GM21381 (cell line): ENCODE measurements around the gene ANG.
A peak's percentile ranks its signal among the peaks of the same experiment; 100 is the strongest.
"Not testable (repeated sequence)": the region's sequence is repeated elsewhere in the genome, so short reads cannot be mapped to it uniquely, and the experiment has no call there.

Experiments used
- ATAC-seq: cut with Tn5 transposase; IDR thresholded peaks from one replicate; pipeline ENCODE4 v1.9.1; 2021; ENCODE audit warnings: mild to moderate bottlenecking, moderate library complexity; ENCODE audit not compliant: unreplicated experiment

ANG gene

DNA sequence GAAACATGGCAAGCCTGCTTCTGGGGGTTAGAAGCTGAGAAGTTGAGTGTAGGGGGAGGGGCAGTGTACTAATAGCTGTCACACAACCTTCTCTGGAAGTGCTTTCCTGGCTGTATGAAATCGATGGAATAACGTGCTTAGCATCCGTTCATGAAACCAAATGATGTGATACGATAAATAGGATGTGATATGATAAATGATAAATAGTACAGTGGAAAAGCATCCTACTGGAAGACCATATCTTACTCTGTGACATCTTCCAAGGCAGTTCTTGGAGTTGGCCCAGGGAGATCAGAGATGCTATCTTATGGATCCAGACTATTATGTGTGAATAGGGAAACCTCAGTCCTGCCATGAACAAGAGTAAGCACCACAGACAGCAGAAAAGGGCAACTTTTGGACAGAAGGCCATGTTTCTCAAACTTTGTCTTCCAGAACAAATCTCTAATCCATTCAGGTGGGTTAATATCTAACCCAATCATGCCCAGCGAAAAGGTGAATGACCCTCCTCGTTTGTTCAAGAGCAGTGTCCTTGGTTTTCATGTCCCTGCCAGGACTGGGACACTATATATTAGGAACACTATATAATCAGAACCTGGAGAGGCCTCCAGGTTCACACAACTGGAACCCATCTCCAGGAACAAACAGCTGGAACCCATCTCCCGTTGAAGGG, at the start of gene ANG:
TSS of gene ANG (plus strand) at position 598 of the 673 bp plus-strand sequence. CDS start 4,801 bp downstream, outside the sequence.
- ATAC-seq: no peak

DNA sequence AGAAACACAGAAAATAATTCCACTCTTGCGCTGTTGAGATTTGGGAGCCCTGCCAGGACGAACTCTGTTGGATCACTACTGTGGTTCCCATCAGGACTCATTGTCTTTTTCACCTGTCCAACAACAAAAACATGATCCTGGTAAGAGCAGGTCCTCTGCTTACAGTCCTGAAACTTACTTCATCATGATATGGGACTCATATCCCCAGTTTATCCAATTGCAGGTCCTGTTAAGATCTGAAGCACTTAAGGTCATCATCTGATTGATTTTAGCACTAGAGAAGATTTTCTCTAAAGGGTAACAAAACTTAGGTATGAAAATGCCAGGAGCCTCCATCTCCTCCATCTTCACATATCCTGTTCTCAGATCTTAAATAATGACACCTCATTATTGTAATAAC, 47.0 kb upstream of the ANG start, which contains the start of gene OR6S1:
TSS of gene OR6S1 (minus strand) at position 101 of the 400 bp plus-strand sequence. CDS start at position 101, 0 bp downstream.
- ATAC-seq: no peak

DNA sequence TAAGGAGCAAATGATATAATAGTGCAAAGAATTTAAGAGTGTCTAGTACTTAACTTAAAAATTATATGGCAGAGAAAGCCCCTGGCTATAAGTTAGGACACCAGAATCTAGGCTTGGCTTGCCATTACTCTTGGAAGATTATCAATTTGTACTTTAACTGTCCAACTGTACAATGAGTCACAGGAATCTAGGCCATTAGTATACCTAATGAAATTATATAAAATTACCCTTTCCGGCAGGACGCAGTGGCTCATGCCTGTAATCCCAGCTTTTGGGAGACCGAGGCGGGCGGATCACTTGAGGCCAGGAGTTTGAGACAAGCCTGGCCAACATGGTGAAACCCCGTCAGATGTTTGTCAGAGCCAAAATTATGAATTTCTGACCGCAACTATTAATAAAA, 46.4 kb upstream of the ANG start:
- ATAC-seq: no peak

DNA sequence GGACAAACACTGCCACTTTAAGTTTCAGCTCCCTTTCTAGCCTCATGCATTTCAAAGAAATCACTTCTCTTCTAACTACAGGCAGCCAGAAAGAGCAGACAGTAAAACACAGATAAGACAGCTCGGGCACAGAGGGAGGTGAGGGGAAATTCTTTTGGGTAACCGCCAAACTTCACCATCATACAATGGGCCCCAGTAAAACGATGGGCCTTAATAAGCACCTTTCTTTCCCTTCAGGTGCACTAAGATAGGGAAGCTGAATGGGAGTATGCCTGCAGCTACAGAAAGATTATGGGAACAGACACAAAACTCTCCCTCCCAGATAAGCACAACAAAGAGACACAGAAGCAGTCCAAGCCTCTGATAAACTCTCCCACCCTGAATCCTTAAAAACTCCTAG, 45.8 kb upstream of the ANG start:
- not testable (repeated sequence) for ATAC-seq

DNA sequence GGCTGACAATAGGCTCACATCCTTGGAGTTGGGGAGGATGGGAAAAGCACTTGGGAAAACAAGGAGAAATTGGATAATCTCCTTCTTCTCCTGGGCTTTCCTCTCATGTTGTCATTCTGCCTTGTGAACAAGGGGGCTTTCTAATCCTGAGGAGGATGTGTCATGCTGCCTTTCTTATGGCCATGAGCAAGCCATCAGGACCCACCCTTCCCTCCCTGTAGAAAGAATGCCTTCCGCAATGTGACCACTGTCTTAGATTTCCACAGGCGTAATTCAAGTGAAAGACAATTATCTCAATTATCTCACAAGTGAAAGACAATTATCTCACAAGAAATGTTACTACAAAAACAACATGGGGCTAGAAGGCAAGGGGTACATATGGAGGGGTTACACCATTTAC, 44.0 kb upstream of the ANG start:
- ATAC-seq: no peak

DNA sequence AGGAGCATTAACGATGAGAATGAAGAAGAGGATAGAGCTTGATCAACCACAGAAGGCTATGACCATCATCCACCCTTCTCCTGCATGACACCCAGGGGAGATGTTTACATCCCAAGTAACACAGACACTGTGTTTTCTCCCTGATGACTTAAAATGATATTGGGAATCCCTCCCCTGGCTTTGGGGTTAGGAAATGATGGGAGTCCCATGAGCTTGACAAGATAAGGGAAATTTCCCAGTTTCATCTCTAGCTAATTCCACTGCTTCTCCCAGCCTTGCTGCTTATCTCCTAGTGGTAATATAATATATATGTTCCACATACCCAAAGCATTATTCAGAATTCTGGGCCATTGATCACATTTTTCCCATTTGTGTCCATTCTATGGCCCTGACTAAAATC, 43.1 kb upstream of the ANG start:
- no peak for ATAC-seq

DNA sequence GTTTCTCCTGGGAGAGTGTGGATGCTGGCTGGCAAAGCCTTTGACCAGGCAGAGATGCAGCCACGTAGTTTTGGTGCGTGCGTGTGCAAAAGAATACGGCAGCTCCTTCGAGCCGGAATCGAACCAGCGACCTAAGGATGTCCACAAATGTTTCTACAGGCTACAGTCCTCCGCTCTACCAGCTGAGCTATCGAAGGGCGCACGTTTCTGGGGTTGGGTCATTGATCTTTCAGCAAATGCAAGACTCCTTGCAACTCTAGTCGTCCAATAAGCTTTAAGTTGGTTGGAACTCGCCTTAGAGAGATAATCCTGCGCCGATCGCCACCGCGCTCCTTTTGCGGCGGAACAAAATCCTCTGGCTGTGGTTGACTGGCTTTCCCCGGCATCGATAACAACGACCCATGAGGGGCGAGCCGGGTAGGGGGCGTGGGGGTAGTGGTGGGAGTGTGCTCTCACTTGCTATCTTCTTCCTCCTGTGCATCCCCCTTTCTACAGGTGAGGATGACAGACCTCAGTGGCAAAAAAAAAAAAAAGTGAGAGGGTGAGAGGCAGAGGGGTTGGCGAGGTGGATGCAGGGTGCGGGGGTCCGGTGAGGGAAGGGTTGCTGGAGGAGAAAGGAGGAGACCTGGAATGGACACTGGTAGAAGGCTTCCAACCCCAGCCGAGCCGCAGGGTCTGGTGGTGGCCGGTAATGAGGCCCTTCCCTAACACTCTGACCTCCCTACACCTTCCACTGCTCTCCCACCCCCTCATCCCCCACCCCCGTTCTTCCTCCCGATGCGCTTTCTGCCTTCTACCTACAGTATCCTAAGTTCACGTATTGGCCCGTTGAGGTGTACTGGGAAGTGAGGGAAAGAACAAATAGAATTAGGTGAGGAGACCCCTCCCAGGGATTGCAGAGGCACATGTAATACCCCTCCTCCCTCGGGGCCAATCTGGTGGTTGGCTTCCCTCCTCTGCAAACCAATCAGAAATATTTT, 35.3 kb upstream of the ANG start:
- no peak for ATAC-seq

DNA sequence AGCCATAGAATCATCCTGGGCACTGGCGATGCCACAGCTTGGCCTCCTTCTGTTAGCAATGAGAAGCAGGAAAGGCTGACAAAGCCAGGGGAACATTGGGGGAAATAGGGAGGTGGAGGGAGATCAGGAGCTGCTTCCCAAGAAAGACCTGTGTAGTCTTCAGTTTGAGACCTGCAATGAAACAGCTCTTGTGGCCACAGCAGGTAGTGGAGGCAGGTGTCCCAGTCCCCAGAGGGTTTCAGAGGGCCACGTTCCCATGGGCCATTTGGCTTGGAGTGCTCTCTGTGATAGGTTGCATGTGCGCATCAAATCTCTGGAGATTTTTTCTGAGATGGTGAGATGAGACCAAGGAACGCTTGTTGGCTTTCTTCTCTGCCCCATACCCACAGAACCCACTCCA, 32.7 kb upstream of the ANG start:
- no peak for ATAC-seq

DNA sequence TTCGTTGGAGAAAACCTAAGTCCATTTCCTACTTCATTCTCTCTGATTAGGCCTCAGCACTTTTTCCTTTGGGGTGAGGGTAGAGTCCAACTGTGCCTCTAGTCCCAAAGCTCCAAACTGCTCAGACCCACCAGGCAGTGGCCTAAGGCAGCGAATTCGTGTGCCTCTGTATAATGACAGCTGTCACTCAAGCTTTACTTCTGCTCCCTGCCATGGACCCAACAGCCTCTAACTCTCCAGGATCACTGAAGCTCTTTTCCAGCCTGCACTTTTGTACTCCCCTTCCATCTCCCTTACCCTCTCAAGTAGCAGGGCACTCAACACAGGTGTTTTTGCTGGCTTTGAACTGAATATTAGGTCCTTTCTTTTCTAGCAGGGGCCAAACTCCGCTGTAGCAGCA, 32.3 kb upstream of the ANG start:
- ATAC-seq: no peak

DNA sequence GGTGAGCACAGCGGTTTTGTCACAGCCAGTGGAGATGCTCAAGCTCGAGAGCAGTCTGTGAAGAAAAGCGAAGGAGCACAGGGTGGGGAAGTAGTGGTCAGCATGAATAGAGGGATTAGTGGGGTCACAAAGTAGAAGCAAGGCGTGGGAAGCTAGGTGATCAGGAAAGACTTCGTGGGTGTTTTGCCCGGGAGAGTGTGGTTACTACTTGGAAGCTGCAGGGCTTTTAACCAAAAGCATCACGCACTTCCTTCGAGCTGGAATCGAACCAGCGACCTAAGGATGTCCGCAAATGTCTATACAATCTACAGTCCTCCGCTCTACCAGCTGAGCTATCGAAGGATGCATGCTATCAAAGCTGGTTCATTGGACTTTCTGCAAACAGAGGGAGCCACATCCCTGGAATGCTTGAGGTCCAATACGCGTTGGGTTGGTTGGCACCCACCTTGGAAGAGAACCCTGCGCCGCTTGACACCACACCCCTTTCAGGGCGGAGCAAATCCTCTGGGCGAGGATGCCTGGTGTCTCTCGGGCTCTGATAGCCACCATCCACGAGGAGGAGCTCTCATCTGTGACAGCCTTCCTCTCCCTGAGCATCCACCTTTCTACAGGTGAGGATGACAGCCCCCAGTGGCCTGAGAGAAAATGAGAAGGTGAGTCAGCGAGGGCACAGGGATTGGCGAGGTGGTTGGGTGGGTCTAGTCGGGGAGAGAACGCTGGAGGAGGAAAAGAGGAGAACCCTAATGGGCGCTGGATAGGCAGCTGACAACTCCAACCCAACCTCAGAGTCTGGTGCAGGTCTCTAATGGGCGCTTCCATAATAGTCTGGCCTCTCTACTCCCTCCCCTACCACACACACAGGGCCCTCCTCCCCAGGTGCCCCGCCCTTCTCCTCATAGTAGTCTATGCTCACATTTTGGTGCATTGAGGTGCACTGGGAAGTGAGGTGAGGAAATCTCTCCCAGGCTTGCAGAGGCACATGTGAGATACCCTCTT, 31.1 kb upstream of the ANG start:
- no peak for ATAC-seq

DNA sequence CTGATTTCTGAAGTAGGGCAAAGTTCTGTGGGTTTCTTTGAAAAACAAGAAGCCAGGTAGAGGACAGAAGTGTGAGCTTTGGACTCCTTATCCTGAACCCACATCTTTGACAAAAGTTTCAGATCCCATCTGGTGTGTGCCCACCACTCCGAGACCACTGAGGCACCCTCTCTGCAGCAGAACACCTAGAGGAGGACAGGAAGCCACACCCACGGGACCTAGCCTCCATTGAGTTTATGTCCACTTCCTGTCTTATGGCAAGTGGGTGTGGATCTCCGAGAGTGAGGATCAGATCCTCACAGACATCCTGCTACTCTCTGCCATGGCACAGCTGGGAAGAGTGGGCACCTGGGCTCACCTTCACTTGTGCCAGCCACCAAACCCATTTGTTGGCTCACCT, 30.3 kb upstream of the ANG start:
- no peak for ATAC-seq

DNA sequence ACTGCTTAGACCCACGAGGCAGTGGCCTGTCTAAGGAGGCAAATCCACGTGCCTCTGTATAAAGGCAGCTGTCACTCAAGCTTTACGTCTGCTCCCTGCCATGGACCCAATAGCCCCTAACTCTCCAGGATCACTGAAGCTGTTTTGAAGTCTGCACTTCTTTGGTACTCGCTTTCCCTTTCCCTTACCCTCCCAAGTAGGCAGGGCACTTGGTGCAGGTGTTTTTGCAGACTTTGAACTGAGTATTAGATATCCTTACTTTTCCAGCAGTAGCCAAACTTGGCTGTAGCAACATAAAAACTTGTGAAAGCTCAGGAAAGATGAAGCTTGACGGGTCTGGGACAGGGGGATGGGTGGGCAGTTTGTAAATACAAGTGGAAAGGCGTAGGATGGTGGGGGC, 29.2 kb upstream of the ANG start:
- ATAC-seq: no peak

DNA sequence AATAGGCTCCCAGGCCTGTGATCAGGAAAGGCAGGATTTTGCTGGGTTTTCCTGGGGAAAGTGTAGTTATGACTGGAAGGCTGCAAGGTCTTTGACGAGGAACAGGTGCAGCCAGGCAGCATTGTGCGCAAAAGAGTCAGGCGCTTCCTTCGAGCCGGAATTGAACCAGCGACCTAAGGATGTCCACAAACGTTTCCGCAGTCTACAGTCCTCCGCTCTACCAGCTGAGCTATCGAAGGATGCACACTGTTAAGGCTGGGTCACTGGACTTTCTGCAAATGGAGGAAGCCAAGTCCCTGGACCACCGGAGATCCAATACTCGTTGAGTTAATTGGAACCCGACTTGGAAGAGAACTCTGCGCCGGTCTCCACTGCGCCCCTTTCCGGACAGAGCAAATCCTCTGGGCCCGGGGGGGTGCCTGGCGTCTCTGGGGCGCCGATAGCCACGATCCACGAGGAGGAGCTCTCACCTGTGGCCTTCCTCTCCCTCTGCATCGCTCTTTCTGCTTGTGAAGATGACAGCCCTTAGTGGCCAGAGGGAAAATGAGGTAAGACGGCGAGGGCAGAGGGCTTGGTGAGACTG, 28.7 kb upstream of the ANG start:
- no peak for ATAC-seq

DNA sequence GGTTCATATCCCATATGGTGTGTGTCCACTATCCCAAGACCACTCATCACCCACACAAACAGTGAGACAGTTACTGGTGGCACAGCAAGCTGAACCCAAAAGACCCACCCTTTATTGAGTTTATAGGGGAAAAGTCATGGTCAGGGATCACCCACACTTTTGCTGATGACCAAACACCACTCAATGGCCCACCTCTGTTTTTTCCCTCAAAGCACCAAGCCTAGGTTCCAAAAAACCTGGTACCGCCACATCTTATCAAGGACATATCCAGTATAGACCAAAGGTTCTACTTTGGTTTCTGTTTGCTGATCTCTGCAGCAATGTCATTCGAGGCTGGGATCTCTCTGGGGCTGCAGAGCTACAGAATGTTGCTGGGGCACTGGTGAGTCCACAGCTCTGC, 27.4 kb upstream of the ANG start:
- no peak for ATAC-seq

DNA sequence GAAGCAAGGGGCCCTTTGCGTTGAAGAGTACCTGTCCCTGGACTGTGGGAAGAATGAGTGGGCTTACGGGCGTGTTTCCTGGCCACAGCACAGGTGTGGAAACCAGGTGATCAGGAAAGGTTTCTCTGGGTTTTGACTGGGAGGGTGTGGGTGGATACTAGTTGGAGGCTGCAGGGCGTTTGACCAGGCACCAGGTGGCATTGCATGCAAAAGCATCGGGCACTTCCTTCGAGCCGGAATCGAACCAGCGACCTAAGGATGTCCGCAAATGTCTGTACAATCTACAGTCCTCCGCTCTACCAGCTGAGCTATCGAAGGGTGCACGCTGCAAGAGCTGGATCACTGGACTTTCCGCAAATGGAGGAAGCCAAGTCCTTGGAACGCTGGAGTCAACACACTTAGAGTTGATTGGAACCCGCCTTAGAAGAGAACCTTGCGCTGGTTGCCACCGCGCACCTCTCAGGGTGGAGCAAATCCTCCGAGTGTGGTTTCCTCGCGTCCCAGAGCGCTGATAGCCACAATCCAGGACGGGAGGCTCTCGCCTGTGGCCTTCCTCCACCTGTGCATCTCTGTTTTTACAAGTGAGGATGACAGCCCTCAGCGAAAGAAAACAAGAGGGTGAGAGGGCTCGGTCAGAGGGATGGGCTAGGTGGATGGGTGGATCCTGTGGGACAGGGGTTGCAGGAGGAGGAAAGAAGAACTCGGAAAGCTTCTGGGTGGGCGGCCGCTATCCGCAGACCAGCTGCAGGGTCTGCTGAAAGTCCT, 25.4 kb upstream of the ANG start:
- peak; percentile 42 for ATAC-seq

DNA sequence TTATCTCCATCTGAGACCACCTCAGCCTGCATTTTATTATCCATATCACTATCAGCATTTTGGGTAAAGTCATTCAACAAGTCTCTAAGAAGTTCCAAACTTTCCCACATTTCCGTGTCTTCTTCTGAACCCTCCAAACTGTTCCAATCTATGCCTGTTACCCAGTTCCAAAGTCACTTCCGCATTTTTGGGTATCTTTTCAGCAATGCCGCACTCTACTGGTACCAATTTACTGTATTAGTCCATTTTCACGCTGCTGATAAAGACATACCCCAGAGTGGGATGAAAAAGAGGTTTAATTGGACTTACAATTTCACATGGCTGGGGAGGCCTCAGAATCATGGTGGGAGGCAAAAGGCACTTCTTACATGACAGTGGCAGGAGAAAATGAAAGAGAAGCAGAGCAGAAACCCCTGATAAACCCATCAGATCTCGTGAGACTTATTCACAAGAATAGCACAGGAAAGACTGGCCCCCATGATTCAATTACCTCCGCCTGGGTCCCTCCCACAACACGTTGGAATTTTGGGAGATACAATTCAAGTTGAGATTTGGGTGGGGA, 22.1 kb upstream of the ANG start:
- not testable (repeated sequence) for ATAC-seq

DNA sequence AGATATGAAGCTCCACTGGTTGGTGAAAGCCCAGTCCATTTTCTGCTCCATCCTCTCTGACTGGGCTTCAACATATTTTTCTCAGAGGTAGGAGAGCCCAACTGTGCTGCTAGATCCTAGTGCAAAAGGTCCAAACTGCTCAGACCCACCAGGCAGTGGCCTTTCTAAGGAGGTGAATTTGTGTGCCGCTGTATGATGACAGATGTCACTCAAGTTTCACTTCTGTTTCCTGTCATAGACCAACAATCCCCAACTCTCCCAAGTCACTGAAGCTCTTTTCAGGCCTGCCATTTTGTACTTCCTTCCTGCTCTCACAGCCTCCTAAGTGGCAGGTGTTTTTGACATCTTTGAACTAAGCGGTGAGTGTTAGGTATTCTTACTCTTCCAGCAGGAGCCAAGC, 20.6 kb upstream of the ANG start:
- ATAC-seq: peak; percentile 70

DNA sequence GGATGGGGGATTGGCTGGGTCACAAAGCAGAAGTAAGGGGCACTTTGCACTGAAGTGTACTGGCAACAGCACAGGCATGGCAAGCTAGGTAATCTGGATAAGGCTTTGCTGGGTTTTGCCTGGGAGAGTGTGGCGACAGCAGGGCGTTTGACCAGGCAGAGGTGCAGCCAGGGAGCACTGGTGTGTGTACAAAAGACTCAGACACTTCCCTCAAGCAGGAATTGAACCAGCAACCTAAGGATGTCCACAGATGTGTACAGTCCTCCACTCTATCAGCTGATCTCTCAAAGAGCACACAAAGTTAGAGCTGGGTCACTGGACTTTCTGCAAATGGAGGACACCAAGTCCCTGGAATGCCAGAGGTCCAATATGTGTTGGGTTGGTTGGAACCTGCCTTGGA, 19.6 kb upstream of the ANG start:
- ATAC-seq: no peak

DNA sequence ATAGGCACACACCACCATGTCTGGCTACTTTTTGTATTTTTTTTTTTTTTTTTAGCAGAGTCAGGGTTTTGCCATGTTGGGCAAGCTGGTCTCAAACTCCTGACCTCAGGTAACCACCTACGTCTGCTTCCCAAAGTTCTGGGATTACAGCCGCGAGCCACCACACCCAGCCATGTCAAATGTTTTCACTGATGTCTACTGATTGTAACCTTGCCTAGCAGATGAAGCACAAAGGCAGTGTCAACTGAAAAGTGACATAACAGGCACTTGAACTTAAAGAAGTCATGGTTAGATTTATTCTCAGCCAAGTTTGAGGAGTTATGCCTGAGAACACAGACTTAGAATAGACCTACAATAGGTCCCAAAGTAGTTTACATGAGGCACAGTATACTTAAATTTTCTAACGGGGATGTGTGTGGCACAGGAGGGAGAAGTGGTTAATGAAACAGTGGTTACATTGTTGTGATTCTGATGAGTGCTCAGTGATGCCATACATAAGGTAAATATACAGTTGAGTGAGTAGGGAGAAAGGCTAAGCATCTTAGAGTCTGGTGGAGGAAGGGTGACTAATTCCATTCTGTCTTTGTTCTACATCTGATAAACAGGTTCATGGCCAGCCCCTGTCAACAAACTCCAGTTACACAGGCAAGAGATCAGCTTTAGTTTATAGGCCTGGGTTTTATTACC, 16.8 kb upstream of the ANG start:
- no peak for ATAC-seq
